ENCODE data around the gene IQCF6. TPM values are rescaled to one million over a fixed set of nuclear protein-coding genes. Genes with fewer than 3 reads are reported as not detected.

Gene IQCF6
- total RNA-seq (not detected), total RNA-seq (0 reads per million in 2 donors)

GRCh38 chr3:51779137-51779536 is at the start of gene IQCF6:
Gene IQCF6 (minus strand): TSS chr3:51779237. CDS start chr3:51779224, 13 bp downstream.
- Mint-ChIP-seq H3K27ac (no peak within 1 kb of the TSS), H3K4me1 (no peaks in the 10 kb centered on the region), H3K27me3 (peaks cover 27% of the 10 kb centered on the region), H3K36me3 (ENCODE audit: low read depth) (peaks cover 2% of the 10 kb centered on the region), H3K4me3 (no peak within 1 kb of the TSS)
- no peaks in the 10 kb centered on the region for H3K9me3 ChIP-seq (ENCODE audit: control insufficient read depth, low read length, poor library complexity, severe bottlenecking)
- ATAC-seq (no peak), DNase-seq (no peak)

GRCh38 chr3:51828297-51828696 is 49.3 kb upstream of the IQCF6 start:
- H3K27ac Mint-ChIP-seq, result no peak overlapping the region
- DNase-seq, result no peak

GRCh38 chr3:51819709-51820406 is 40.8 kb upstream of the IQCF6 start:
- Mint-ChIP-seq H3K27ac (no peak overlapping the region), H3K4me3 (no peak overlapping the region), H3K36me3 (ENCODE audit: low read depth) (peaks cover 3% of the 10 kb centered on the region), H3K27me3 (peaks cover 27% of the 10 kb centered on the region), H3K4me1 (peaks cover 20% of the 10 kb centered on the region)
- DNase-seq, result no peak
- ATAC-seq, result no peak
- no peaks in the 10 kb centered on the region for H3K9me3 ChIP-seq (ENCODE audit: control insufficient read depth, low read length, poor library complexity, severe bottlenecking)

More at GRCh38 chr3:51828297-51828696, 49.3 kb upstream of the IQCF6 start:
- ATAC-seq, result no peak
- H3K36me3 Mint-ChIP-seq (ENCODE audit: low read depth), result no peaks in the 10 kb centered on the region
- H3K4me1 Mint-ChIP-seq, result peaks cover 3% of the 10 kb centered on the region
- no peaks in the 10 kb centered on the region for H3K27me3 Mint-ChIP-seq
- no peak overlapping the region for H3K4me3 Mint-ChIP-seq
- H3K9me3 ChIP-seq (ENCODE audit: control insufficient read depth, low read length, poor library complexity, severe bottlenecking), result no peaks in the 10 kb centered on the region

GRCh38 chr3:51819151-51819550 is 40.1 kb upstream of the IQCF6 start:
- H3K9me3 ChIP-seq (ENCODE audit: control insufficient read depth, low read length, poor library complexity, severe bottlenecking), result no peaks in the 10 kb centered on the region
- DNase-seq (no peak), ATAC-seq (no peak)
- Mint-ChIP-seq H3K36me3 (ENCODE audit: low read depth) (peaks cover 3% of the 10 kb centered on the region), H3K27me3 (peaks cover 34% of the 10 kb centered on the region), H3K4me3 (no peak overlapping the region), H3K4me1 (peaks cover 20% of the 10 kb centered on the region), H3K27ac (no peak overlapping the region)

GRCh38 chr3:51817375-51817774 is 38.3 kb upstream of the IQCF6 start:
- Mint-ChIP-seq H3K4me1 (peaks cover 11% of the 10 kb centered on the region), H3K4me3 (no peak overlapping the region), H3K27me3 (peaks cover 34% of the 10 kb centered on the region), H3K27ac (no peak overlapping the region), H3K36me3 (ENCODE audit: low read depth) (peaks cover 3% of the 10 kb centered on the region)
- no peaks in the 10 kb centered on the region for H3K9me3 ChIP-seq (ENCODE audit: control insufficient read depth, low read length, poor library complexity, severe bottlenecking)
- ATAC-seq, result no peak
- no peak for DNase-seq

- Mint-ChIP-seq H3K4me3 (no peak overlapping the region), H3K36me3 (ENCODE audit: low read depth) (peaks cover 3% of the 10 kb centered on the region), H3K27ac (no peak overlapping the region), H3K4me1 (peaks cover 11% of the 10 kb centered on the region), H3K27me3 (peaks cover 34% of the 10 kb centered on the region)
- DNase-seq, result no peak
- ATAC-seq, result no peak
- no peaks in the 10 kb centered on the region for H3K9me3 ChIP-seq (ENCODE audit: control insufficient read depth, low read length, poor library complexity, severe bottlenecking)
Observed at GRCh38 chr3:51816723-51817122, 37.7 kb upstream of the IQCF6 start.

GRCh38 chr3:51815614-51816013 is 36.6 kb upstream of the IQCF6 start:
- no peak overlapping the region for H3K27ac Mint-ChIP-seq
- H3K9me3 ChIP-seq (ENCODE audit: control insufficient read depth, low read length, poor library complexity, severe bottlenecking), result no peaks in the 10 kb centered on the region
- DNase-seq (no peak), ATAC-seq (no peak)
- peaks cover 2% of the 10 kb centered on the region for H3K36me3 Mint-ChIP-seq (ENCODE audit: low read depth)
- H3K4me3 Mint-ChIP-seq, result no peak overlapping the region
- H3K27me3 Mint-ChIP-seq, result peaks cover 30% of the 10 kb centered on the region
- H3K4me1 Mint-ChIP-seq, result peaks cover 16% of the 10 kb centered on the region

GRCh38 chr3:51814034-51814433 is 35.0 kb upstream of the IQCF6 start:
- H3K4me1 Mint-ChIP-seq, result peaks cover 13% of the 10 kb centered on the region

GRCh38 chr3:51813539-51813938 is 34.5 kb upstream of the IQCF6 start:
- H3K9me3 ChIP-seq (ENCODE audit: control insufficient read depth, low read length, poor library complexity, severe bottlenecking), result no peaks in the 10 kb centered on the region
- H3K36me3 Mint-ChIP-seq (ENCODE audit: low read depth), result peaks cover 2% of the 10 kb centered on the region
- peaks cover 15% of the 10 kb centered on the region for H3K4me1 Mint-ChIP-seq
- peaks cover 21% of the 10 kb centered on the region for H3K27me3 Mint-ChIP-seq
- no peak overlapping the region for H3K27ac Mint-ChIP-seq
- H3K4me3 Mint-ChIP-seq, result no peak overlapping the region
- DNase-seq (no peak), ATAC-seq (no peak)

More at GRCh38 chr3:51814034-51814433, 35.0 kb upstream of the IQCF6 start:
- peaks cover 21% of the 10 kb centered on the region for H3K27me3 Mint-ChIP-seq
- no peaks in the 10 kb centered on the region for H3K9me3 ChIP-seq (ENCODE audit: control insufficient read depth, low read length, poor library complexity, severe bottlenecking)
- no peak overlapping the region for H3K4me3 Mint-ChIP-seq
- ATAC-seq, result no peak
- no peak overlapping the region for H3K27ac Mint-ChIP-seq
- H3K36me3 Mint-ChIP-seq (ENCODE audit: low read depth), result peaks cover 2% of the 10 kb centered on the region
- no peak for DNase-seq

GRCh38 chr3:51808934-51809333 is 29.9 kb upstream of the IQCF6 start:
- H3K9me3 ChIP-seq (ENCODE audit: control insufficient read depth, low read length, poor library complexity, severe bottlenecking), result no peaks in the 10 kb centered on the region
- Mint-ChIP-seq H3K4me3 (no peak overlapping the region), H3K36me3 (ENCODE audit: low read depth) (peaks cover 5% of the 10 kb centered on the region), H3K27ac (peak overlapping the region; percentile 14), H3K27me3 (no peaks in the 10 kb centered on the region), H3K4me1 (peaks cover 17% of the 10 kb centered on the region)
- no peak for DNase-seq
- ATAC-seq, result peak; percentile 93

- no peaks in the 10 kb centered on the region for H3K36me3 Mint-ChIP-seq (ENCODE audit: low read depth)
- H3K4me3 Mint-ChIP-seq, result no peak overlapping the region
- H3K27me3 Mint-ChIP-seq, result peaks cover 8% of the 10 kb centered on the region
- H3K4me1 Mint-ChIP-seq, result peaks cover 14% of the 10 kb centered on the region
- no peak for ATAC-seq
- no peaks in the 10 kb centered on the region for H3K9me3 ChIP-seq (ENCODE audit: control insufficient read depth, low read length, poor library complexity, severe bottlenecking)
- DNase-seq, result no peak
- no peak overlapping the region for H3K27ac Mint-ChIP-seq
Observed at GRCh38 chr3:51802106-51802703, 23.2 kb upstream of the IQCF6 start.

- H3K36me3 Mint-ChIP-seq (ENCODE audit: low read depth), result peaks cover under 1% of the 10 kb centered on the region
- DNase-seq (no peak), ATAC-seq (no peak)
- H3K27me3 Mint-ChIP-seq, result peaks cover 16% of the 10 kb centered on the region
- H3K4me3 Mint-ChIP-seq, result no peak overlapping the region
- H3K27ac Mint-ChIP-seq, result no peak overlapping the region
- H3K4me1 Mint-ChIP-seq, result peaks cover 24% of the 10 kb centered on the region
- H3K9me3 ChIP-seq (ENCODE audit: control insufficient read depth, low read length, poor library complexity, severe bottlenecking), result no peaks in the 10 kb centered on the region
Observed at GRCh38 chr3:51800750-51801125, 21.7 kb upstream of the IQCF6 start.

GRCh38 chr3:51799879-51800749 is 21.1 kb upstream of the IQCF6 start:
- no peak overlapping the region for H3K27ac Mint-ChIP-seq
- ATAC-seq, result peak; percentile 57

More at GRCh38 chr3:51799879-51800749, 21.1 kb upstream of the IQCF6 start:
- Mint-ChIP-seq H3K4me1 (peaks cover 24% of the 10 kb centered on the region), H3K4me3 (no peak overlapping the region), H3K36me3 (ENCODE audit: low read depth) (peaks cover 2% of the 10 kb centered on the region), H3K27me3 (peaks cover 16% of the 10 kb centered on the region)
- DNase-seq, result peak in 1 of 3 donors; percentile 17
- H3K9me3 ChIP-seq (ENCODE audit: control insufficient read depth, low read length, poor library complexity, severe bottlenecking), result no peaks in the 10 kb centered on the region
